Prostate gland (tissue), 2 donors: ENCODE results near the gene TNFSF9.

ENCODE experiments used
- POLR2AphosphoS5 ChIP-seq: sonication (generic); formaldehyde crosslinking; IDR thresholded peaks from one replicate; pipeline ENCODE4 v1.6.1; 2017; ENCODE audit warnings: antibody characterized with exemption
- TF ChIP-seq, protein P1 (sequence below), 4 experiments: fragments of 200-600 bp in 2 of 4; fragments of 450-650 bp in 2 of 4; sonication (generic) in 2 of 4; IDR thresholded peaks; 1 replicate in 3 of 4; 2 replicates in 1 of 4; pipeline ENCODE4 v1.5.1; 2016 to 2019; ENCODE audit warnings: antibody characterized with exemption in 4 of 4, mild to moderate bottlenecking in 2 of 4, moderate library complexity in 2 of 4

DNA sequence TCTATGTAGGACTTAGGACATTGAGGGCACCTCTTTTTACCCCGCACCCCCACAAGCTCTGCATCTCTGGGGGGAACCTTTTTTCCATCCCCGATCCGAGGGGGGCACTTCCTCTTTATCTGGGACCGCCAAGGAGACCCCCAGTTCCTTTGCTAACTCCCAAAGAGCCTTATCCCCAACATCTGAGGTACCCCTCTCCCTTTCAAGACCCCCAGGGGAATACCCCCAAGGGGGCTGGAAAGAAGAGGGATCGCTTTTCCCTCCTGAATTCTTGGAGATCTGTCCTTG is 1.1 kb downstream of the TNFSF9 start:
- TF ChIP-seq, protein P1, sequence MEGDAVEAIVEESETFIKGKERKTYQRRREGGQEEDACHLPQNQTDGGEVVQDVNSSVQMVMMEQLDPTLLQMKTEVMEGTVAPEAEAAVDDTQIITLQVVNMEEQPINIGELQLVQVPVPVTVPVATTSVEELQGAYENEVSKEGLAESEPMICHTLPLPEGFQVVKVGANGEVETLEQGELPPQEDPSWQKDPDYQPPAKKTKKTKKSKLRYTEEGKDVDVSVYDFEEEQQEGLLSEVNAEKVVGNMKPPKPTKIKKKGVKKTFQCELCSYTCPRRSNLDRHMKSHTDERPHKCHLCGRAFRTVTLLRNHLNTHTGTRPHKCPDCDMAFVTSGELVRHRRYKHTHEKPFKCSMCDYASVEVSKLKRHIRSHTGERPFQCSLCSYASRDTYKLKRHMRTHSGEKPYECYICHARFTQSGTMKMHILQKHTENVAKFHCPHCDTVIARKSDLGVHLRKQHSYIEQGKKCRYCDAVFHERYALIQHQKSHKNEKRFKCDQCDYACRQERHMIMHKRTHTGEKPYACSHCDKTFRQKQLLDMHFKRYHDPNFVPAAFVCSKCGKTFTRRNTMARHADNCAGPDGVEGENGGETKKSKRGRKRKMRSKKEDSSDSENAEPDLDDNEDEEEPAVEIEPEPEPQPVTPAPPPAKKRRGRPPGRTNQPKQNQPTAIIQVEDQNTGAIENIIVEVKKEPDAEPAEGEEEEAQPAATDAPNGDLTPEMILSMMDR (IDR thresholded peaks at IDR 0.05) = no peak
- no peak for TF ChIP-seq POLR2AphosphoS5
